GM12878 (cell line): ENCODE results near the gene RNF152. TPM values are rescaled to one million over a fixed set of nuclear protein-coding genes. Genes with fewer than 3 reads are reported as not detected.

Experiments
- ATAC-seq: fragments of 200-7000 bp; cut with Tn5 transposase; 3 replicates; pipeline ENCODE4 v1.9.1; 2020; ENCODE audit warnings: mild to moderate bottlenecking, moderate library complexity
- BruUV-seq: library from RNA; stranded (reverse); fragments of 400-500 nt; replicated peaks from 2 replicates; lab custom pipeline; 2021; lab: Mats Ljungman, UMichigan
- CTCF ChIA-PET: fragments of 300-600 bp; sonication (Branson Sonifier 250); formaldehyde crosslinking; extraction: SDS; loops from one replicate; lab custom pipeline; 2021; ENCODE audit warnings: inconsistent platforms; lab: Yijun Ruan, JAX
- POLR2A ChIA-PET: fragments of 350-600 bp; formaldehyde crosslinking; extraction: SDS; loops from one replicate; lab custom pipeline; 2021; ENCODE audit warnings: inconsistent platforms; lab: Charles Lee
- RAD21 ChIA-PET: fragments of 300-600 bp; sonication (Branson Sonifier 250); formaldehyde crosslinking; loops from one replicate; lab custom pipeline; 2023; ENCODE audit warnings: antibody characterized with exemption; ENCODE audit not compliant: unreplicated experiment; lab: Charles Lee
- SMC1A ChIA-PET: fragments of 300-600 bp; sonication (Branson Sonifier 250); formaldehyde crosslinking; loops from one replicate; lab custom pipeline; 2023; ENCODE audit not compliant: unreplicated experiment, uncharacterized antibody; lab: Charles Lee
- DNase-seq: peaks from one replicate; pipeline ENCODE4 v3.0.0-alpha.2; 2011; ENCODE audit warnings: low read depth, low spot score
- FAIRE-seq: peaks from 3 replicates; lab custom pipeline; 2011; peaks lifted over from hg19 to GRCh38; lab: Jason Lieb, UNC
- H2AFZ ChIP-seq: 2 replicates; pipeline ENCODE4 v1.6.0; 2011; ENCODE audit warnings: low read depth, low read length, control low read depth; ENCODE audit not compliant: control insufficient read depth
- H3K27ac ChIP-seq: 2 replicates; pipeline ENCODE4 v1.5.1; 2011; ENCODE audit warnings: control low read depth; ENCODE audit not compliant: control insufficient read depth, insufficient read depth
- H3K27me3 ChIP-seq, 2 experiments: replicated peaks in 1 of 2; 2 replicates each; pipeline versions ENCODE4 v1.6.0 to v1.6.1; 2011; ENCODE audit warnings: low read length in 1 of 2; ENCODE audit not compliant: control insufficient read depth in 2 of 2, insufficient read depth in 2 of 2
- H3K36me3 ChIP-seq, 2 experiments: 2 replicates each; pipeline ENCODE4 v1.5.1; 2011; ENCODE audit warnings: low read length in 1 of 2; ENCODE audit not compliant: control insufficient read depth in 2 of 2, insufficient read depth in 2 of 2
- H3K4me1 ChIP-seq: 2 replicates; pipeline ENCODE4 v1.6.1; 2011; ENCODE audit warnings: mild to moderate bottlenecking, low read length, moderate library complexity, mixed read lengths; ENCODE audit not compliant: control insufficient read depth, insufficient read depth
- H3K4me2 ChIP-seq: 2 replicates; pipeline ENCODE4 v1.6.0; 2011; ENCODE audit warnings: control low read depth; ENCODE audit not compliant: control insufficient read depth, insufficient read depth
- H3K4me3 ChIP-seq: fragments of 200-600 bp; sonication (generic); 2 replicates; pipeline ENCODE4 v1.5.1; 2016
- H3K79me2 ChIP-seq: 2 replicates; pipeline ENCODE4 v1.6.0; 2011; ENCODE audit warnings: low read length; ENCODE audit not compliant: control insufficient read depth, insufficient read depth
- H3K9ac ChIP-seq: 2 replicates; pipeline ENCODE4 v1.8.0; 2011; ENCODE audit warnings: low read length, control low read depth, mixed read lengths; ENCODE audit not compliant: control insufficient read depth, insufficient read depth
- H3K9me3 ChIP-seq: replicated peaks from 3 replicates; pipeline ENCODE4 v1.5.1; 2011; ENCODE audit warnings: mild to moderate bottlenecking, low read length; ENCODE audit not compliant: control insufficient read depth, insufficient read depth
- H4K20me1 ChIP-seq: 2 replicates; pipeline ENCODE4 v1.6.0; 2011; ENCODE audit not compliant: control insufficient read depth, insufficient read depth
- BCL11A ChIP-seq: IDR thresholded peaks from 2 replicates; pipeline ENCODE4 v1.6.1; 2011; ENCODE audit warnings: low read depth, low read length
- BHLHE40 ChIP-seq, 2 experiments: fragments of 450-650 bp in 1 of 2; IDR thresholded peaks; 2 replicates each; pipeline ENCODE4 v1.6.1; 2011 to 2017; ENCODE audit warnings: low read depth in 2 of 2, borderline replicate concordance in 1 of 2, improper control_type of control experiment in 1 of 2, low read length in 1 of 2, mild to moderate bottlenecking in 1 of 2
- MTA2 ChIP-seq: fragments of 450-650 bp; IDR thresholded peaks from 2 replicates; pipeline ENCODE4 v1.6.1; 2016; ENCODE audit warnings: low read depth, mild to moderate bottlenecking, moderate library complexity
- MTA3 ChIP-seq: IDR thresholded peaks from 2 replicates; pipeline ENCODE4 v1.6.1; 2012; ENCODE audit warnings: low read length, inconsistent platforms, borderline replicate concordance
- MYC ChIP-seq: IDR thresholded peaks from 2 replicates; pipeline ENCODE4 v1.6.1; 2011; ENCODE audit warnings: mild to moderate bottlenecking, low read length, moderate library complexity, inconsistent platforms; ENCODE audit not compliant: insufficient read depth, insufficient replicate concordance, insufficient read length, severe bottlenecking
- NRF1 ChIP-seq: conservative IDR thresholded peaks from 2 replicates; pipeline ENCODE4 v1.6.1; 2011; ENCODE audit warnings: mild to moderate bottlenecking, low read depth, low read length, improper control_type of control experiment
- POLR2AphosphoS5 ChIP-seq: IDR thresholded peaks from 2 replicates; pipeline ENCODE4 v1.6.1; 2011; ENCODE audit warnings: mild to moderate bottlenecking, low read length, inconsistent platforms
- POU2F2 ChIP-seq: IDR thresholded peaks from 3 replicates; pipeline ENCODE4 v1.6.1; 2011; ENCODE audit warnings: low read depth, mild to moderate bottlenecking, low read length, borderline replicate concordance
- SUZ12 ChIP-seq: fragments of 200-600 bp; sonication (generic); IDR thresholded peaks from one replicate; pipeline ENCODE4 v1.6.1; 2018; ENCODE audit warnings: antibody characterized with exemption, mild to moderate bottlenecking; ENCODE audit not compliant: unreplicated experiment
- ZNF384 ChIP-seq: IDR thresholded peaks from 2 replicates; pipeline ENCODE4 v1.6.1; 2012; ENCODE audit warnings: low read depth, mild to moderate bottlenecking, low read length, improper control_type of control experiment, borderline replicate concordance
- WGBS: methylation state at CpG from one replicate; pipeline ENCODE4 v1.1.6; 2016; ENCODE audit warnings: low lambda C conversion rate; ENCODE audit not compliant: insufficient replicate concordance, insufficient coverage; ENCODE audit errors: missing lambda C conversion rate; 5-methylcytosine and 5-hydroxymethylcytosine counted together
- in situ Hi-C: fragments of 300-500 bp; cut with MboI; formaldehyde crosslinking; loops from 9 replicates; pipeline ENCODE4 v1.14.3; 2018; ENCODE audit warnings: mixed read lengths
- intact Hi-C: fragments of 100-400 bp; cut with micrococcal nuclease; formaldehyde crosslinking; loops from one replicate; pipeline ENCODE4 v1.14.2; 2022; ENCODE audit not compliant: unreplicated experiment
- polyA plus RNA-seq, 11 experiments: library from polyadenylated mRNA; depleted of rRNA in 4 of 11; unstranded in 6 of 11; stranded (reverse) in 5 of 11; fragments of >200 nt; fragmentation: Nextera tagmentation in 4 of 11; fragmentation: Illumina TruSeq in 1 of 11; extraction: Ambion mirVana in 4 of 11; extraction: Trizol in 1 of 11; gene quantifications; 1 replicate in 1 of 11; 2 replicates in 10 of 11; pipeline versions ENCODE4 v1.2.1 to v1.2.3, GENCODE V29; 2011 to 2016; ENCODE audit warnings: inconsistent platforms in 2 of 11, missing spikeins in 2 of 11, low read depth in 1 of 11
- total RNA-seq, 4 experiments: library from RNA; depleted of rRNA in 3 of 4; stranded (reverse); fragments of >200 nt in 3 of 4; fragmentation: Illumina TruSeq in 1 of 4; extraction: Trizol in 1 of 4; gene quantifications; 2 replicates each; pipeline versions ENCODE4 v1.2.1 to v1.2.3, GENCODE V29; 2013 to 2021
- TF ChIP-seq, protein P1 (sequence below): IDR thresholded peaks from 2 replicates; pipeline ENCODE4 v1.6.1; 2012; ENCODE audit warnings: low read depth, low read length, improper control_type of control experiment
- TF ChIP-seq, protein P2 (sequence below): IDR thresholded peaks from 2 replicates; pipeline ENCODE4 v1.6.1; 2012; ENCODE audit warnings: improper control_type of control experiment, low read depth, low read length; ENCODE audit not compliant: insufficient replicate concordance

Gene RNF152
- total and polyA plus RNA-seq, 10 of the 15 experiments (the other 5 are each of a cell fraction or from before 2014, with no cell fraction given): under 0.01 to 0.07 (median 0.03) TPM; not detected in 7

DNA sequence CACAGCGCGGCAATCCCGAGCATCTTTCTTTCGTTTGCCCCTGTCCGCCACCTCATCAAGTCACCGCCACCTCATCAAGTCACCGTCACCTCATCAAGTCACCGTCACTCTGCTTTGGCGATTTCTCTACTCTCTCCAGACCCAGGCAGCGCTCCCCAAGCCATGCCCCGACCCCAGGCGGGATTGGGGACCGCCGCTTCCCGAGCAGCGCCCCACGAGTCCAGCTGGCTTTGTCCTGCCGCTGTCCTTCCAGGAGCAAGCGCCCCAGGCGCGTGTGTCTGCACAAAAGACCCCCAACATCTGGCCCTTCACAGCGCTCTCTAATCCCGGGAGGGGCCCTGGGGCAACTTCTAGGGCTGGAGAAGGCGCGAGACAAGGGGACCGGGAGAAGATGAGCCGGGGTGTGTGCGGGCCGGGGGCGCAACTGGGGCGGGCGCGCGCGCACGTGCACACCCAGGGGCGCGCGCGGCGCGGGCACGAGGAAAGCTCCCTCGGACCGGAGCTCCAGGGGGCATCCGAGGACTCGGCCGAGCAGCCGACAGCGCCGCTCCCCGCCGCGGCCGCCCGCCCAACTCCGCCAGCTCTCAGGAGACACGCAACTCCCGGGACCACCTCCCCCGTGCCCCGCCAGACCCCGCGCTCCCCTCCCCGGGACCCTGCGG, 633 bp upstream of the RNF152 start:
- Histone ChIP-seq H3K4me2 (peak overlapping the region; percentile 84), H3K79me2 (no peaks in the 10 kb centered on the region), H2AFZ (no peak overlapping the region), H3K4me3 (peak overlapping the region; percentile 64; the same call in 1 of the 2 replicates), H4K20me1 (no peaks in the 10 kb centered on the region), H3K27ac (no peak overlapping the region), H3K27me3 (peaks cover 7 to 22% of the 10 kb centered on the region in 2 experiments), H3K9ac (no peak overlapping the region), H3K36me3 (no peaks in the 10 kb centered on the region), H3K9me3 (no peaks in the 10 kb centered on the region; the same call in 2 of the 3 replicates), H3K4me1 (no peaks in the 10 kb centered on the region; the same call in 1 of the 2 replicates)
- no peak for FAIRE-seq
- ChIA-PET CTCF (interaction anchor here (0.7 kb wide), 1 partner anchor 108 kb away, joined by 3 read pairs; no protein-coding TSS in a partner anchor), POLR2A (no interaction called here), SMC1A (no interaction called here), RAD21 (no interaction called here)
- peak; percentile 44 for ATAC-seq
- 20% methylated on average over 19 of the region's 65 CpGs for WGBS
- in situ Hi-C loops: no loop called here
- intact Hi-C loops: no loop called here
- TF ChIP-seq MYC (no peak), MTA2 (no peak), ZNF384 (no peak), BCL11A (no peak), POLR2AphosphoS5 (no peak), BHLHE40 (IDR thresholded peaks at IDR 0.05; ENCODE audit: borderline replicate concordance in 1 of 2, low read depth in 2 of 2, low read length in 1 of 2) (peak in 1 of 2 experiments; percentile 62; a peak in 2 of 4 replicates), SUZ12 (peak; percentile 88), NRF1 (no peak), MTA3 (no peak), POU2F2 (no peak)
- TF ChIP-seq, protein P1, sequence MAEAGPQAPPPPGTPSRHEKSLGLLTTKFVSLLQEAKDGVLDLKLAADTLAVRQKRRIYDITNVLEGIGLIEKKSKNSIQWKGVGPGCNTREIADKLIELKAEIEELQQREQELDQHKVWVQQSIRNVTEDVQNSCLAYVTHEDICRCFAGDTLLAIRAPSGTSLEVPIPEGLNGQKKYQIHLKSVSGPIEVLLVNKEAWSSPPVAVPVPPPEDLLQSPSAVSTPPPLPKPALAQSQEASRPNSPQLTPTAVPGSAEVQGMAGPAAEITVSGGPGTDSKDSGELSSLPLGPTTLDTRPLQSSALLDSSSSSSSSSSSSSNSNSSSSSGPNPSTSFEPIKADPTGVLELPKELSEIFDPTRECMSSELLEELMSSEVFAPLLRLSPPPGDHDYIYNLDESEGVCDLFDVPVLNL: no peak
- TF ChIP-seq, protein P2, sequence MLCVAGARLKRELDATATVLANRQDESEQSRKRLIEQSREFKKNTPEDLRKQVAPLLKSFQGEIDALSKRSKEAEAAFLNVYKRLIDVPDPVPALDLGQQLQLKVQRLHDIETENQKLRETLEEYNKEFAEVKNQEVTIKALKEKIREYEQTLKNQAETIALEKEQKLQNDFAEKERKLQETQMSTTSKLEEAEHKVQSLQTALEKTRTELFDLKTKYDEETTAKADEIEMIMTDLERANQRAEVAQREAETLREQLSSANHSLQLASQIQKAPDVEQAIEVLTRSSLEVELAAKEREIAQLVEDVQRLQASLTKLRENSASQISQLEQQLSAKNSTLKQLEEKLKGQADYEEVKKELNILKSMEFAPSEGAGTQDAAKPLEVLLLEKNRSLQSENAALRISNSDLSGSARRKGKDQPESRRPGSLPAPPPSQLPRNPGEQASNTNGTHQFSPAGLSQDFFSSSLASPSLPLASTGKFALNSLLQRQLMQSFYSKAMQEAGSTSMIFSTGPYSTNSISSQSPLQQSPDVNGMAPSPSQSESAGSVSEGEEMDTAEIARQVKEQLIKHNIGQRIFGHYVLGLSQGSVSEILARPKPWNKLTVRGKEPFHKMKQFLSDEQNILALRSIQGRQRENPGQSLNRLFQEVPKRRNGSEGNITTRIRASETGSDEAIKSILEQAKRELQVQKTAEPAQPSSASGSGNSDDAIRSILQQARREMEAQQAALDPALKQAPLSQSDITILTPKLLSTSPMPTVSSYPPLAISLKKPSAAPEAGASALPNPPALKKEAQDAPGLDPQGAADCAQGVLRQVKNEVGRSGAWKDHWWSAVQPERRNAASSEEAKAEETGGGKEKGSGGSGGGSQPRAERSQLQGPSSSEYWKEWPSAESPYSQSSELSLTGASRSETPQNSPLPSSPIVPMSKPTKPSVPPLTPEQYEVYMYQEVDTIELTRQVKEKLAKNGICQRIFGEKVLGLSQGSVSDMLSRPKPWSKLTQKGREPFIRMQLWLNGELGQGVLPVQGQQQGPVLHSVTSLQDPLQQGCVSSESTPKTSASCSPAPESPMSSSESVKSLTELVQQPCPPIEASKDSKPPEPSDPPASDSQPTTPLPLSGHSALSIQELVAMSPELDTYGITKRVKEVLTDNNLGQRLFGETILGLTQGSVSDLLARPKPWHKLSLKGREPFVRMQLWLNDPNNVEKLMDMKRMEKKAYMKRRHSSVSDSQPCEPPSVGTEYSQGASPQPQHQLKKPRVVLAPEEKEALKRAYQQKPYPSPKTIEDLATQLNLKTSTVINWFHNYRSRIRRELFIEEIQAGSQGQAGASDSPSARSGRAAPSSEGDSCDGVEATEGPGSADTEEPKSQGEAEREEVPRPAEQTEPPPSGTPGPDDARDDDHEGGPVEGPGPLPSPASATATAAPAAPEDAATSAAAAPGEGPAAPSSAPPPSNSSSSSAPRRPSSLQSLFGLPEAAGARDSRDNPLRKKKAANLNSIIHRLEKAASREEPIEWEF: no peak
- BruUV-seq: no TSS peak
- DNase-seq: no peak
